Activated CD8-positive, alpha-beta memory T cell treated with anti-CD3 and anti-CD28 coated beads, Interleukin-2, amount 50 U/mL, for 1 hour (primary cell): ENCODE data around the gene ASTN1.

ENCODE experiments used
- DNase-seq: peaks from one replicate; pipeline ENCODE4 v3.0.0-alpha.2; 2020; ENCODE audit errors: extremely low read depth

The ASTN1 gene

GRCh38 chr1:176879784-176880620 lies 284.5 kb downstream of the ASTN1 start:
- DNase-seq, result no peak

DNA sequence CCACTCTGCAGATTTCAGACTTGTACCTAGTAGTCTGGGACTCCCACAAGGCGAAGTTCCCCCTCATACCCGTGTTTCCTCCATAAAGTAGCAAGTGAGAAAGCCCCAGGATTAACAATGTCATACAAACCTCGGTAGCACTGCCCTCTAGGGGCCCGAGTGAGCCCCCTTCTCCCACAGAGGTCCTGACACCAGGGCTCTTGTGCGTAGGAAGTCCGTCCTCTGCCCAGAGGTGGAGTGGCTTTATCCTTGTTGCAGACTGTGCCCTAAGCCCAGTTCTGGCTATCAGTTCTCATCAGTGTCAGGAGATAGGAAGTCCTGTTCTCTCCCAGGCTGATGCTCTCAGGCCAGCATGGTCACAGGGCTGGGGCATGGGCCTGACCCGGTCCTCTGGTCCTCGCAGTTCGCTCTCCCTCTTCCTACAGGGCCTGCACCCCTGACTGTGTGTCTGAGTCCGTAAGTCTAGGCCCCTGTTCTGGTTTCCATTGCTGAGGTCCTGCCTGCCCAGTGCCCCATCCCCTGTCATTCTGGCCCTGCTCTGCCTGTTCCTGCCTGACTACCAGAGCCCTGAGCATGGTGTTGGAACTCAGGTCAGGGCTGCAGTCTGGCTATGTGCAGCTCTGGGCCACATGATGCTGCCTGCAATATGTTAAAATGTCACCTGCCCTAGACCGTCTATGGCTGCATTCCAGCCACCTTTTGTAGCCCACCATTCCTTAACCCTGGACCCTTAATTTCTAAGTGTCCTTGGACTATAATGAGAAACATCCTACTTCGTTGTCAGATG lies 285.6 kb downstream of the ASTN1 start:
- no peak for DNase-seq

DNA sequence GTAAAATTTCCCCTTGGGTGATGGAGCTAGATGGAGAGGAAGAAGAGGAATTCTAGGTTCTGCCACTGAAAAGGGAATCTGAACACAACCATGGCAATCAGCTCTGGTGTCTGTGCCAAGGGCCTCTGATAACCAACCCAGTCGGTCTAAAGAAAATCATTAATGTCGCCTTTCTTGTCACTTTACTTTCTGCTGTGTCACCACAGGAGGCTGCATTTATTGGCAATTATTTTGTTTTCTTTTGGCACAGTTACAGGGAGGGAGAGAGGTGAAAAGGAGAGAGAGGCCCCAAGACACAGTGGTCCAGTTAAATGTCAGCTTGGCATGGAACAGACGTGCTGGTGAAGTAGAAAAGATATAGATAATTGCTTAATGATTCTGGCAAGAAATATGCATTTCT lies 287.0 kb downstream of the ASTN1 start:
- DNase-seq, result no peak

DNA sequence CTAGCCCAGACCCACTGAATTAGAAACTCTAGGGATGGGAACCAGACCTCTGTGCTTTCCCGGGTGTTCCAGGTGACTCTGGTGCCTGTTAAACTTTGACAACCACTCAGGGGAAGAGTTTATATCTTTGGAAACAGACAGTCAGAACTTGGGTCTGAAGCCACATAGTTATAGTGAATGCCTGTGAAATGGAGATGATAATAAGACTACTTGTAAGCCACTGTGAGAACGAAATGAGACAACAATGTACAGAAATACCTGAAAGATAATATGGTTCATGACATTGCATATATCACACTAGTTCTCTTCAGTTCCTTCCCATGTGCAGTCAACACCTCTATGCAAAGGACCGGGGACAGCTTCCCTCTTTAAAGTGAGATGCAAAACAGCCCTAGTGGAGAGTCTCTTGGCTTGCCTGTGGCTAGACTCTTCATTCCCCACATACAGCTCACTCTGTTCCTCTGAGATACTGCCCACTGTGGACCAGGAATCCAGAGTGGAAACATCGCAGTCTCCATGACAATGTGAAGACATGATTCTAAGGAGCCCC lies 287.5 kb downstream of the ASTN1 start:
- no peak for DNase-seq

DNA sequence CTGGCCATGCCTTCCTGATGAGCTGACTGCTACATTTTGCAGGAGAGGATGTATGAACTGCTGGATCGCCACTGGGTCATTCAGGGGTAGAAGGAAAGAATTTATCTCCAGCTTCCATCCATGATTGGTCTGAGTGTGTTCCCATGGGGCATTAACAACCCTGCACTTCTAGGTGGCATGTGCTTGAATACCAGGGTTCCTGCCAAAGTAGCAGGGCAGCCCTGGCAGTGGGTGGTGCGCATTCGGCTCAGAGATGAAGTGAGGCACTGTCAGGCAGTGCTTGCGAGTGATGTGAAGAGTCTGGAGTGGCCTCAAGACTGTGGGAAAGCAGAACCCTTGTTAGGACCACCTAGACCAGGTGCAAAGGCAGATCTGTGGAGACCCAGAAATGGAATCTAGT lies 294.9 kb downstream of the ASTN1 start:
- no peak for DNase-seq

DNA sequence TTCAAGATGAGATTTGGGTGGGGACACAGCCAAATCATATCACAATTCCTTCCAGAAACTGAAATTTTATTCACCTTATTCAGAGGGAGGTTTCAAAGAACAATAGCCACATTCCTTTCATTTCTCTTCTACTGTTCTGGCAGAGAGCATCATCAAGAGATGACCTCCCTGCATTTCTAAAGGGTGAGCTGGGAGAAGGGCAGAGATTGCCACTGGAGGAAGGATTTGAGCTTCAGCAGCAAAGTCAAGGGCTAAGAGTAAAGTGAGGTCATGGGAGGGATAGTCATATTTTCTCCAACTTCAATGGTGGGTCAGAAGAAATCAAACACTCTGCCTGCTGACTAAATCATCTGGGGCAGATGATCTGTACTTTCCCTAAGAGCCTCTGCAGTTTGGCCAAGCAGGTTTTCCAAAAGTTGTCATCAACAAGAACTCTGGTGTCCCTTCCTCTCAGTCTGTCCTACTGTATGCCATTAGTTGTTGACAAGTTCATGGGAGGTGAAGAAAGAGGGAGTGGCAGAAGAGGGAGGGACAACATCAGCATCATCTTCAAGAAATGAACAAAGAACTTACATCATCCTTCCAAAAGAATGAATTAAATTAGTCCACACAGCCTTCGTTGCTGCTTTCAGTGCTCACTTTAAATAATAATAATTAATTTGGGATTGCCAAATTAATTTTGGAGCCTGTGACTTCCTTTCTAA lies 298.3 kb downstream of the ASTN1 start:
- DNase-seq, result no peak

- DNase-seq, result no peak
Observed at GRCh38 chr1:176864211-176864610, 300.3 kb downstream of the ASTN1 start.

DNA sequence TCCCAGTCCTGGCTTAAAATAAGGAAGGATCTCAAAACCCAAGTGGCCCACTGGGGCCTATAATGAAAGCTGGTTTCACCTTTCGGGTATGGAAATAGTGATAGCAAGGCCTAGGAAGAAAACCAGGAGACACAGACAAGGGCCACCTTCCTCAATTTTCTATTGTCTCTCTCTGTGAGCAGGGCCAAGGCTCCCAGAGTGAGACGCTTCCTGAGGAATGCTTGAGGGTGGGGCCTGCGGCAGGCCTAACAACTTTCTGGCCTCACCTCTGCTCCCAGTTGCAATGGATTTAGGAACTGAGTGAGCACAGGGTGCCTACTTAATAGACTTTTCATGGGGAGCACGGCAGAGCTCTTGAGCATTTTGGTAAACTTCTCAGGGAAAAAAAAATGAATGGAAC lies 300.9 kb downstream of the ASTN1 start:
- DNase-seq, result no peak

GRCh38 chr1:176858433-176858916 lies 306.0 kb downstream of the ASTN1 start:
- no peak for DNase-seq

GRCh38 chr1:176857632-176858031 lies 306.9 kb downstream of the ASTN1 start:
- DNase-seq, result no peak

DNA sequence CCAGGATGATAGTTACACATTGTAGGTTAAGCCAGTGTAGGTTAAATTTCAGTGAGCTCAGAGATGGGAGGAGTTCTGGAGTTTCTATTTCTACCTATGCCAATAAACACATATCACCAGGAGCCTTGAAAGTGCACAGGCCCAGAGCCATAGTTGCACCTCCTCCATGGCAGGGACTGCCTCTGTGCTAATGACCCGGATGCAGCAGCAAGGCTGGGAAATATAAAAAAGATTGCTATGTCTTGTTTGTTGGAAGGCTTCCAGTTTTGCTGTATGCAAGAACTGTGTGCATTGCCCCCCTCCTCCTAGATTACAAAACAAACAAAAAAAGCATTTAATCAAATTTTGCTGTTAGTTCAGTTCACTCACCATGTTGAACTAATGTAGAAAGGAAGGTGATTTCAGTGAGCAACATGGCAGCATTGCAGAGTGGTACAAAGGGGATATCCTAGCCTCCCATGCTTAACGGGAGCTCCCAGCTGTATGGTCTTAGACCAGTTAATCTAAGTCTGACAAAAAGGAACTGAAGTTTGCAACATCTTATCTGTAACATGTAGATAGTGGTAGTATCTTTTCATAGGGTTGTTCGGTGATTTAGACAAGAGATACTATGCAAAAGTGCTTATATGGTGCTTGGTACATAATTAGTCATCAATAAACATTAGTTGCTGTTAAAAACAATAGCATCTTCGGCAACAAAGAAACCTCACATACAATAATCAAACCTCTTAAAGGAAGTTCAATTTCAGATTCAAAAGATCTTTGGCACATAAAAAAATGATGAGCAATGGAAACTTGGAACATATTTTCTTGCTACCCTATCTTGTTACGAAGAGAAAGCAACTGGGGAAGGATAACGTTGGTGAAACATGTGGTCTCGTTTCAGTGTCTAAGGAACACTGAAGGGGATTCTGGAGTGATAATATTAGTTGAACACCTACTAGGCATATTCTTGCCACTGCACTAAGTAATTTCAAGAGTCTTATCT lies 309.5 kb downstream of the ASTN1 start:
- no peak for DNase-seq

- no peak for DNase-seq
Observed at GRCh38 chr1:176854121-176854520, 310.4 kb downstream of the ASTN1 start.

DNA sequence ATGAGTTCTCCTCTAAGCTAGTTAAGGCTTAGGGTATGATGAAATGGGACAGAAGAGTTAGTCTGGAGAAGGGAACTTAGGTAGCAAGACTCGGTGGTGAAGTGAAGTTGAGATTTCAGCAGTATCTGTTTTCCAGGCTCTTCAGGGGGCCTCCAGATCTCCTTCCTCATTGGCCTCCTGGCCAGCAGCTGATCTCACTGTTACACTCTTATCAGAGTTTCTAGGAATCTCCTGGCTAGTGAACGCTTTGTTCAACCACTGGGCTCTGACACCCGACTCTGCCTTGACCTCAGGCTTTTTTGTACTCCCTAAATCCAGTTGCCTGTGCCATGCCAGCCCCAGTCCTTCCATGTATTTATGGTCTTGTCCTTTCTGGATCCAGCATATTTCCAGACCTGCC lies 311.0 kb downstream of the ASTN1 start:
- DNase-seq, result no peak

DNA sequence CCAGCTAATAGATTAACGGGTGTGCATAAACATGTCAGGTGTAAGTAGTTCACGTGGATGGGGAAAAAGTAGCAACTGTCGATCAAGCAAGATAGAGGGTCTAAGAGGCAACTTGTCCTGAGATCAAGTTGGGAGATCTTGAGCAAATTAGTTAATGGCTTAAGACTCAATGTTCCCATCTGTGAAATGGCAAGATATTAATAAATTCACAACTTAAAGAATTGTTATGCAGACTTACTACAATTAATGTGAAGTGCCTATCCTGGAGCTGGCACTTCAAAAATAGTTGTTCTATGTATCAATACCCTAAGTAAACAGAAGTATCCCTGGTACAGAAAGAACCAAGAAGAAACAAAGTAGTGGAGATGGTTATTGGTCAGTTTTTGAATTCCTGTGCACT lies 312.4 kb downstream of the ASTN1 start:
- DNase-seq, result no peak

- no peak for DNase-seq
Observed at GRCh38 chr1:176850871-176851270, 313.6 kb downstream of the ASTN1 start.

DNA sequence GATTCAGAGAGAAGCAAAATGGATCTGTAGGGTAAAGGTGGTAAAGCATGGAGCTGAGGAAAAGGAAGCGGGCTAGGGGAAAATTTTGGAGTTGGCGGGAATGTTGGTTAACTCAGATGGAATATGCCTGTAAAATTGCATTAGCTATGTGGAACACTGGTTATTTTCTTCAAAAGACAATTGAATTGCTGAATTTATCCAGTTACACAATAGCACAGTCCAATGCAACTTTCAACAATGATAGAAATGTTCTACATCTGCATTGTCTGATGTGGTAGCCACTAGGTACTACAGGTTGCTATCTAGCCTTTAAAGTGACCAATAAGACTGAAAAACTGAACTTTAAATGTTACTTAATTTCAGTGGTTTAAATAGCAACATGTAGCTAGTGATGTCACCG lies 315.2 kb downstream of the ASTN1 start:
- DNase-seq, result no peak

GRCh38 chr1:176847052-176847451 lies 317.5 kb downstream of the ASTN1 start:
- DNase-seq, result no peak

DNA sequence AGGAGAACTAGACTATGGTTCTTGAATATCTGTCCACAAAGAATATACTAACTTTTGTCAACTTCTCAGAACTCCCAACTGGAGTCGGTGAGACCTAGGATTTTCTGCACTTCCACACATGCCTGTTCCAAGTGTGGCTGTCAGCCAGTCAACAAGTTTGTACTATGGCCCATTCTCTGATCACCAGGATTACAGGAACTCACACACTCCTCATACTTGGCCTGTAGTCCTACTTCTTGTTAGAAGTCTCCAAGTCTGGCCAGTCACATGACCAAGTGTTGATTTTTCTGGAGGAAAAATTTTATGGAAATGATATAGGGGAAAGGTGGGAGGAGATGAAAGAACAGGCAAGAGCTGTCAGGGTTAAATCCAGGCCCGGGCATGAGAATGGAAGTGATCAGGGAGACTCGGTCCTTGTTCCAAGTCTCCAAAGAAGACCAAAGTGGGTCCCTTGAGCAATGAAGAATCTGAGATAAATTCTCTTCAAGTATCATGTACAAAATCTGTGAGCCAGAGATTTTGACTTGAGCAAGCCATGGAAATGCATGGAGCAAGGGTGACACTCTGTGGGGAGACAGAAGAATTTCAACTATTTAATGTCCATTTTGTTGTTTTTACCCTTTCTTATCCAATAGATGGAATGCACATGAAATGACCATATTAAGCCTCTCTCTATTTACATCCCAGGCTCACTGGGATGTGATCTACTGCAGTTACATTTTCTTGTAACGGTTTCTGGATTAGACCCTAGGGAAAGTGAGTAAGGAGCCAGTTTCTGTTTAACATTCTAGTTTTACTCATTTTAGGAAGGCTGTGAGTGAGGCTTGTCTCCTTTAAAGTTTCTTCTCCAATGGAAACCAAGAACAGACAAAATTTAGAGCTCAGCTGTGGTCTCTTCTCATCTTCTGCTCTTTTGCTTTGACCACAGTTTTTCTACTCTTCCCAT lies 320.9 kb downstream of the ASTN1 start:
- no peak for DNase-seq

DNA sequence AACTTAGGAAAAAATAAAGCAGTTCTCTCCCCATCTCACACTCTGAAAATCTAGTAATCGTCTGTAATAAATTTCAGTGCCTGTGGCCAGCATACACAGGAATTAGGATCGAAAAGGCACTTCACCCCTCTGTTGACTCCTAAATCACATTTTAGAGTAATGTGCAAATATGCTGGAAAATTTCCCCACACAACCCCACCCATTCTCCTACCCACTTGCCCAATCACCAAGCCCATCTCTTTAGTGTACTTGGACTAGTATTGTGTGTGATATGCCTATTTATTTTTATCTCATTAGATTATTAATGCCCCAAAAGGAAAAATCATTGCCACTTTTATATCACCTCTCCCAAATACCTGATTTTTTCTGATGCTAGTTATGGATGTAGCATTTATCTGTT lies 323.3 kb downstream of the ASTN1 start:
- no peak for DNase-seq

- no peak for DNase-seq
Observed at GRCh38 chr1:176839216-176839615, 325.3 kb downstream of the ASTN1 start.
